NCI-H748 treated with DMSO at 0.1 percent for 48 hours (cell line): ENCODE data around the gene CDH19.
"Not testable (repeated sequence)": the region's sequence is repeated elsewhere in the genome, so short reads cannot be mapped to it uniquely, and the experiment has no call there.

ENCODE experiments used
- DNase-seq: peaks from one replicate; lab custom pipeline; 2025; lab: John Stamatoyannopoulos, UW

Gene CDH19

GRCh38 chr18:66566616-66567015 lies 37.3 kb downstream of the CDH19 start:
- no peak for DNase-seq

- no peak for DNase-seq
Measured at GRCh38 chr18:66564236-66564635, 39.7 kb downstream of the CDH19 start.

- DNase-seq = no peak
Measured at GRCh38 chr18:66562279-66562678, 41.6 kb downstream of the CDH19 start.

- DNase-seq = peak; percentile 82
Measured at GRCh38 chr18:66560094-66560493, 43.8 kb downstream of the CDH19 start.

- DNase-seq = no peak
Measured at GRCh38 chr18:66558773-66559172, 45.1 kb downstream of the CDH19 start.

GRCh38 chr18:66557091-66557490 lies 46.8 kb downstream of the CDH19 start:
- no peak for DNase-seq

GRCh38 chr18:66555585-66555984 lies 48.3 kb downstream of the CDH19 start:
- no peak for DNase-seq

GRCh38 chr18:66553824-66554223 lies 50.1 kb downstream of the CDH19 start:
- DNase-seq = no peak

- no peak for DNase-seq
Measured at GRCh38 chr18:66550366-66550765, 53.5 kb downstream of the CDH19 start.

- DNase-seq = peak; percentile 24
Measured at GRCh38 chr18:66548747-66549146, 55.1 kb downstream of the CDH19 start.

GRCh38 chr18:66534110-66534509 lies 69.8 kb downstream of the CDH19 start:
- peak; percentile 74 for DNase-seq

- peak; percentile 76 for DNase-seq
Measured at GRCh38 chr18:66533693-66534092, 70.2 kb downstream of the CDH19 start.

GRCh38 chr18:66523219-66523991 lies 80.5 kb downstream of the CDH19 start:
- DNase-seq = no peak

GRCh38 chr18:66513996-66514395 lies 89.9 kb downstream of the CDH19 start:
- no peak for DNase-seq

- DNase-seq = no peak
Measured at GRCh38 chr18:66511792-66512191, 92.1 kb downstream of the CDH19 start.

GRCh38 chr18:66511289-66511688 lies 92.6 kb downstream of the CDH19 start:
- no peak for DNase-seq

- DNase-seq = no peak
Measured at GRCh38 chr18:66510357-66511045, 93.4 kb downstream of the CDH19 start.

GRCh38 chr18:66508937-66509336 lies 95.0 kb downstream of the CDH19 start:
- no peak for DNase-seq

GRCh38 chr18:66506178-66506577 lies 97.7 kb downstream of the CDH19 start:
- DNase-seq = no peak

- no peak for DNase-seq
Measured at GRCh38 chr18:66497351-66497750, 106.5 kb downstream of the CDH19 start.

- DNase-seq = no peak
Measured at GRCh38 chr18:66495844-66496243, 108.0 kb downstream of the CDH19 start.

GRCh38 chr18:66473882-66474281 lies 130.0 kb downstream of the CDH19 start:
- no peak for DNase-seq

GRCh38 chr18:66466184-66466583 lies 137.7 kb downstream of the CDH19 start:
- DNase-seq = not testable (repeated sequence)

GRCh38 chr18:66461344-66461743 lies 142.5 kb downstream of the CDH19 start:
- no peak for DNase-seq
